ENCODE measurements around the gene MAP2. TPM values are rescaled to one million over a fixed set of nuclear protein-coding genes. Genes with fewer than 3 reads are reported as not detected.

The MAP2 gene
- polyA plus RNA-seq, 1 donor (not counting 4 experiments of a cell fraction or from before 2014, with no cell fraction given), result 16.2 TPM

DNA sequence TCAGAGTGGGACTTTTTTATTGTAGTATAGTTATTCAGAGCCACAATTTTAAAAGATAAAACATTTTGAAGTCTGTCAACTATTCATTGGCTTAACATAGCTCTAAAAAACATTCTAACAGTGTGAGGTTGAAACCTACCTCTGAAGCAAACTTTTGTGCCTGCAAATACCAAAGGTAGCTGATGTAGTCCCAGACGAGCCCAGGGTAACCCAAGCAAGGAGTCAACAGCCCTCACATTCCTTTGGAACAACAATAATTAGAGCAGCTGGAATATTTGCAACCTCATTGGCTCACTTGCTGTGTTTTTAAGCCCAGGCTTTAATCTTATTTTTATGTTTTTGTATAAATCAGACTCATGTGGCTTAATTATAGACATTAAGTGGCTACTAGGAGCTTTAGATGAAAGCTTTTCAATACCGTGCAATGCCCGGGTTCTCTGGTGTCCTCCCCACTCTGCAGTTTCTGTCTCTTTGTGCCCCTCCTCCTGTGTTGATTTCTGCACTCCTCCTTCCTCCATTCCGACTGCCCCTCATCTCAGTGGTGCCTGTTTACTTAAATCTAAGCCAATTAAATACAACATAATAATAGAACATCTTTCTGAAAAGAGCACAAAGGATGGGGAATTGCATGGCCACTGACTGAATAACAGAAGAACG, 189.9 kb downstream of the MAP2 start:
- DNase-seq (ENCODE audit: low read depth, low spot score) (no peak), FAIRE-seq (no peak)
- H3K9me1 ChIP-seq (ENCODE audit: control insufficient read depth, extremely low read depth, insufficient read depth, low read length), result no peaks in the 10 kb centered on the region
- TF ChIP-seq, protein P1, sequence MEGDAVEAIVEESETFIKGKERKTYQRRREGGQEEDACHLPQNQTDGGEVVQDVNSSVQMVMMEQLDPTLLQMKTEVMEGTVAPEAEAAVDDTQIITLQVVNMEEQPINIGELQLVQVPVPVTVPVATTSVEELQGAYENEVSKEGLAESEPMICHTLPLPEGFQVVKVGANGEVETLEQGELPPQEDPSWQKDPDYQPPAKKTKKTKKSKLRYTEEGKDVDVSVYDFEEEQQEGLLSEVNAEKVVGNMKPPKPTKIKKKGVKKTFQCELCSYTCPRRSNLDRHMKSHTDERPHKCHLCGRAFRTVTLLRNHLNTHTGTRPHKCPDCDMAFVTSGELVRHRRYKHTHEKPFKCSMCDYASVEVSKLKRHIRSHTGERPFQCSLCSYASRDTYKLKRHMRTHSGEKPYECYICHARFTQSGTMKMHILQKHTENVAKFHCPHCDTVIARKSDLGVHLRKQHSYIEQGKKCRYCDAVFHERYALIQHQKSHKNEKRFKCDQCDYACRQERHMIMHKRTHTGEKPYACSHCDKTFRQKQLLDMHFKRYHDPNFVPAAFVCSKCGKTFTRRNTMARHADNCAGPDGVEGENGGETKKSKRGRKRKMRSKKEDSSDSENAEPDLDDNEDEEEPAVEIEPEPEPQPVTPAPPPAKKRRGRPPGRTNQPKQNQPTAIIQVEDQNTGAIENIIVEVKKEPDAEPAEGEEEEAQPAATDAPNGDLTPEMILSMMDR (optimal IDR thresholded peaks at IDR 0.05 in 1 of 3, IDR thresholded peaks at IDR 0.05 in 1 of 3, conservative IDR thresholded peaks at IDR 0.05 in 1 of 3; ENCODE audit: extremely low read depth in 1 of 3, insufficient read depth in 2 of 3, low read length in 3 of 3), result no peak
- no peak for TF ChIP-seq EZH2 (IDR thresholded peaks at IDR 0.05; ENCODE audit: low read length)
- no peaks in the 10 kb centered on the region for H3K36me3 ChIP-seq (ENCODE audit: control insufficient read depth in 2 of 2, extremely low read depth in 1 of 2, insufficient read depth in 2 of 2, low read length in 2 of 2)
- no peaks in the 10 kb centered on the region for H3K4me1 ChIP-seq (ENCODE audit: control insufficient read depth, extremely low read depth, insufficient read depth, low read length)
- H3K9me3 ChIP-seq (ENCODE audit: control insufficient read depth, low read depth, low read length), result no peaks in the 10 kb centered on the region
- H3K4me3 ChIP-seq (ENCODE audit: control insufficient read depth in 2 of 3, extremely low read depth in 1 of 3, insufficient read depth in 2 of 3, low read depth in 1 of 3, low read length in 3 of 3), result no peak overlapping the region
- H3K9ac ChIP-seq (ENCODE audit: control insufficient read depth, extremely low read depth, insufficient read depth, low read length), result no peak overlapping the region
- no peaks in the 10 kb centered on the region for H3K27me3 ChIP-seq (ENCODE audit: control insufficient read depth, extremely low read depth, insufficient read depth, low read length)
- H2AFZ ChIP-seq (ENCODE audit: control insufficient read depth, low read length), result no peak overlapping the region
- H3K27ac ChIP-seq (ENCODE audit: control insufficient read depth, insufficient read depth, low read length), result no peak overlapping the region
- H4K20me1 ChIP-seq (ENCODE audit: control insufficient read depth, extremely low read depth, insufficient read depth, low read length), result no peaks in the 10 kb centered on the region
- H3K79me2 ChIP-seq (ENCODE audit: control insufficient read depth, insufficient read depth, low read length), result no peaks in the 10 kb centered on the region
- dilution Hi-C loops (cut with MboI; ENCODE audit: extremely low pct_ligation_motif_present, low sequenced_read_pairs), result no loop called here
- no peak overlapping the region for H3K4me2 ChIP-seq (ENCODE audit: control insufficient read depth, extremely low read depth, insufficient read depth, low read depth, low read length)

DNA sequence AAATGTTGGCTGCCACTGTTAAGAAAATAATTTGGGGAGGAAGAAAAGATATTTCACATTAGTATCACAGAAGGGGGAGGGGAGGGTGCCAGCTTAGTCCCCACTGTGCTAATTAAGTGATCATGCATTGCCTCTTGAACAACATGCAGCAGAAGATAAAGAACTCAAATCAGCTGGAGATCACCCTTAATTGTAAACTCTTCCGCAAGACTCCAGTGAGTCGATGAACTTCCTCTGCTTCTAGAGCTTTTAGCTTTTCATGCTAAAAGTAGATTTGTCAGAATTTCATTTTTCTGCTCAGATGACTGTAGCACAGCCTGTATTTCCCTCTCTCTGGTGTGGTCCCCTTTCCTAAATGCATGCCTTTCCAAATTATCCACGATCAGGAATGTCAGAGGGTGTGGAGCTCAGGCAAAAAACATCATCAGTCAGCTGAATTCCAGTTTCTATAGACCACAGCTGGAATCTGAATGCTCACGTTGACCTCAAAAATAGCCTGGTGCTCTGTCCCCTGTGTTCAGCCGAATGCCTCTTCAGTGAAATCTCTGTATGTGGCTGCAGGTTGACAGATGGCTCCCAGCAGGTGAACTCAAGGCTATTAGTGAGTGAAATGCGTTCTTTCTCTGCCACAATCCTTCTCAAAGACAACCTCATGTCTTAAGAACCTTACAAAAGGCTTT, 191.0 kb downstream of the MAP2 start:
- TF ChIP-seq, protein P1 (optimal IDR thresholded peaks at IDR 0.05 in 1 of 3, IDR thresholded peaks at IDR 0.05 in 1 of 3, conservative IDR thresholded peaks at IDR 0.05 in 1 of 3; ENCODE audit: extremely low read depth in 1 of 3, insufficient read depth in 2 of 3, low read length in 3 of 3), result no peak
- TF ChIP-seq EZH2 (IDR thresholded peaks at IDR 0.05; ENCODE audit: low read length), result no peak
- DNase-seq (ENCODE audit: low read depth, low spot score), result no peak
- H3K9ac ChIP-seq (ENCODE audit: control insufficient read depth, extremely low read depth, insufficient read depth, low read length), result no peak overlapping the region
- no peak overlapping the region for H3K27ac ChIP-seq (ENCODE audit: control insufficient read depth, insufficient read depth, low read length)
- H4K20me1 ChIP-seq (ENCODE audit: control insufficient read depth, extremely low read depth, insufficient read depth, low read length), result no peaks in the 10 kb centered on the region
- H3K36me3 ChIP-seq (ENCODE audit: control insufficient read depth in 2 of 2, extremely low read depth in 1 of 2, insufficient read depth in 2 of 2, low read length in 2 of 2), result no peaks in the 10 kb centered on the region
- H3K4me1 ChIP-seq (ENCODE audit: control insufficient read depth, extremely low read depth, insufficient read depth, low read length), result no peaks in the 10 kb centered on the region
- H2AFZ ChIP-seq (ENCODE audit: control insufficient read depth, low read length), result no peak overlapping the region
- no peaks in the 10 kb centered on the region for H3K9me3 ChIP-seq (ENCODE audit: control insufficient read depth, low read depth, low read length)
- dilution Hi-C loops (cut with MboI; ENCODE audit: extremely low pct_ligation_motif_present, low sequenced_read_pairs), result no loop called here
- H3K4me3 ChIP-seq (ENCODE audit: control insufficient read depth in 2 of 3, extremely low read depth in 1 of 3, insufficient read depth in 2 of 3, low read depth in 1 of 3, low read length in 3 of 3), result no peak overlapping the region
- no peaks in the 10 kb centered on the region for H3K79me2 ChIP-seq (ENCODE audit: control insufficient read depth, insufficient read depth, low read length)
- no peaks in the 10 kb centered on the region for H3K27me3 ChIP-seq (ENCODE audit: control insufficient read depth, extremely low read depth, insufficient read depth, low read length)
- H3K9me1 ChIP-seq (ENCODE audit: control insufficient read depth, extremely low read depth, insufficient read depth, low read length), result no peaks in the 10 kb centered on the region
- no peak for FAIRE-seq
- no peak overlapping the region for H3K4me2 ChIP-seq (ENCODE audit: control insufficient read depth, extremely low read depth, insufficient read depth, low read depth, low read length)
